HL-60 (cell line): ENCODE results near the gene TUT7.

Experiments used
- DNase-seq, 2 experiments: peaks; one replicate each; pipeline ENCODE4 v3.0.0-alpha.2; 2010 to 2020; ENCODE audit warnings: low read depth in 1 of 2, low spot score in 1 of 2
- H3K27ac ChIP-seq: fragments of 250-450 bp; sonication (Bioruptor Pico); replicated peaks from 2 replicates; pipeline ENCODE4 v1.5.1; 2020; ENCODE audit warnings: mild to moderate bottlenecking, moderate library complexity
- H3K27me3 ChIP-seq: fragments of 250-450 bp; sonication (Bioruptor Pico); 2 replicates; pipeline ENCODE4 v1.5.1; 2021; ENCODE audit warnings: mild to moderate bottlenecking, moderate library complexity; ENCODE audit not compliant: insufficient read depth, poor library complexity, severe bottlenecking
- H3K4me3 ChIP-seq: replicated peaks from 2 replicates; pipeline ENCODE4 v1.5.1; 2011; ENCODE audit warnings: mild to moderate bottlenecking, control low read depth, low read length; ENCODE audit not compliant: insufficient read depth
- GABPA ChIP-seq: IDR thresholded peaks from 2 replicates; pipeline ENCODE4 v1.6.1; 2012; ENCODE audit warnings: low read depth
- POLR2AphosphoS5 ChIP-seq: IDR thresholded peaks from 2 replicates; pipeline ENCODE4 v1.6.1; 2012; ENCODE audit warnings: low read depth
- SPI1 ChIP-seq: IDR thresholded peaks from 2 replicates; pipeline ENCODE4 v1.6.1; 2012; ENCODE audit warnings: low read depth, mild to moderate bottlenecking, borderline replicate concordance
- TF ChIP-seq, protein P1 (sequence below): IDR thresholded peaks from 2 replicates; pipeline ENCODE4 v1.6.1; 2012; ENCODE audit warnings: low read depth; ENCODE audit not compliant: insufficient replicate concordance
- TF ChIP-seq, protein P2 (sequence below): IDR thresholded peaks from one replicate; pipeline ENCODE4 v1.5.1; 2011; ENCODE audit warnings: low read length, control low read depth, inconsistent platforms; ENCODE audit not compliant: insufficient read depth

The TUT7 gene

DNA sequence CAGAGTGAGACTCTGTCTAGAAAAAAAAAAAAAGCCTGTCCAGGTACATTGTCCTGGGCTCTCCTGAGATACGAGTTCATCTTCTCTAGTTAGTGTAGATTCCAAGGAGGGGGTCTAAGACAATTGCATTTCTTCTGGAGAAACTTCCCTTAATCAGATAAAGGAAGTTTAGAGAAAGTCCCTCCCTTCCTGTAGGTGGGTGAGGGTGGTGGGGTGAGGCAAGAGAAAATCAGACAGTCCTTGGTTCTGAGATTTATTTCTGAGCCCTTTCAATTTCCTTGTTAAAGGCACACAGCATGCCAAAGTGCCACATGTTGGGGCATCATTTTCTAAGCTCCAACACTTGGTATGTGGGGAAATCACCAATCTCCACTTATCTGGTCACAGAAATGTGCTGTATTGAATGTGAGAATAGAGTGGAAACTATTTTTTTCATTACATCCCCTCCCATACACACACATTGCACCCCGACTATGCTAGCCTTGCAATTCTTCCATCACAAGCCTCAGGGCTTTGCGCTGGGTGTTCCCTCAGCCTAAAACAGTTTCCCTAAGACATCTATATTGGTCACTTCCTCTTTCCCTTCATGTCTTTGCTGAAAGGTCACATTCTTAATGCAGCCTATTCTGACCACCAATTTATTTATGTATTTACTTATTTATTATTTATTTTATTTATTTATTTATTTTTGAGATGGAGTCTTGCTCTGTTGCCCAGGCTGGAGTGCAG is 5.1 kb upstream of the TUT7 start:
- H3K27me3 ChIP-seq = no peaks in the 10 kb centered on the region
- peak in 1 of 2 experiments; percentile 21 for DNase-seq
- TF ChIP-seq SPI1 = peak; percentile 80
- TF ChIP-seq GABPA = no peak

GRCh38 chr9:86356871-86357866 is 3.0 kb upstream of the TUT7 start:
- Histone ChIP-seq H3K27me3 (no peaks in the 10 kb centered on the region), H3K4me3 (no peak overlapping the region), H3K27ac (no peak overlapping the region)
- TF ChIP-seq, protein P1, sequence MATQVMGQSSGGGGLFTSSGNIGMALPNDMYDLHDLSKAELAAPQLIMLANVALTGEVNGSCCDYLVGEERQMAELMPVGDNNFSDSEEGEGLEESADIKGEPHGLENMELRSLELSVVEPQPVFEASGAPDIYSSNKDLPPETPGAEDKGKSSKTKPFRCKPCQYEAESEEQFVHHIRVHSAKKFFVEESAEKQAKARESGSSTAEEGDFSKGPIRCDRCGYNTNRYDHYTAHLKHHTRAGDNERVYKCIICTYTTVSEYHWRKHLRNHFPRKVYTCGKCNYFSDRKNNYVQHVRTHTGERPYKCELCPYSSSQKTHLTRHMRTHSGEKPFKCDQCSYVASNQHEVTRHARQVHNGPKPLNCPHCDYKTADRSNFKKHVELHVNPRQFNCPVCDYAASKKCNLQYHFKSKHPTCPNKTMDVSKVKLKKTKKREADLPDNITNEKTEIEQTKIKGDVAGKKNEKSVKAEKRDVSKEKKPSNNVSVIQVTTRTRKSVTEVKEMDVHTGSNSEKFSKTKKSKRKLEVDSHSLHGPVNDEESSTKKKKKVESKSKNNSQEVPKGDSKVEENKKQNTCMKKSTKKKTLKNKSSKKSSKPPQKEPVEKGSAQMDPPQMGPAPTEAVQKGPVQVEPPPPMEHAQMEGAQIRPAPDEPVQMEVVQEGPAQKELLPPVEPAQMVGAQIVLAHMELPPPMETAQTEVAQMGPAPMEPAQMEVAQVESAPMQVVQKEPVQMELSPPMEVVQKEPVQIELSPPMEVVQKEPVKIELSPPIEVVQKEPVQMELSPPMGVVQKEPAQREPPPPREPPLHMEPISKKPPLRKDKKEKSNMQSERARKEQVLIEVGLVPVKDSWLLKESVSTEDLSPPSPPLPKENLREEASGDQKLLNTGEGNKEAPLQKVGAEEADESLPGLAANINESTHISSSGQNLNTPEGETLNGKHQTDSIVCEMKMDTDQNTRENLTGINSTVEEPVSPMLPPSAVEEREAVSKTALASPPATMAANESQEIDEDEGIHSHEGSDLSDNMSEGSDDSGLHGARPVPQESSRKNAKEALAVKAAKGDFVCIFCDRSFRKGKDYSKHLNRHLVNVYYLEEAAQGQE = no peak
- TF ChIP-seq, protein P2, sequence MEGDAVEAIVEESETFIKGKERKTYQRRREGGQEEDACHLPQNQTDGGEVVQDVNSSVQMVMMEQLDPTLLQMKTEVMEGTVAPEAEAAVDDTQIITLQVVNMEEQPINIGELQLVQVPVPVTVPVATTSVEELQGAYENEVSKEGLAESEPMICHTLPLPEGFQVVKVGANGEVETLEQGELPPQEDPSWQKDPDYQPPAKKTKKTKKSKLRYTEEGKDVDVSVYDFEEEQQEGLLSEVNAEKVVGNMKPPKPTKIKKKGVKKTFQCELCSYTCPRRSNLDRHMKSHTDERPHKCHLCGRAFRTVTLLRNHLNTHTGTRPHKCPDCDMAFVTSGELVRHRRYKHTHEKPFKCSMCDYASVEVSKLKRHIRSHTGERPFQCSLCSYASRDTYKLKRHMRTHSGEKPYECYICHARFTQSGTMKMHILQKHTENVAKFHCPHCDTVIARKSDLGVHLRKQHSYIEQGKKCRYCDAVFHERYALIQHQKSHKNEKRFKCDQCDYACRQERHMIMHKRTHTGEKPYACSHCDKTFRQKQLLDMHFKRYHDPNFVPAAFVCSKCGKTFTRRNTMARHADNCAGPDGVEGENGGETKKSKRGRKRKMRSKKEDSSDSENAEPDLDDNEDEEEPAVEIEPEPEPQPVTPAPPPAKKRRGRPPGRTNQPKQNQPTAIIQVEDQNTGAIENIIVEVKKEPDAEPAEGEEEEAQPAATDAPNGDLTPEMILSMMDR = no peak
- TF ChIP-seq POLR2AphosphoS5 = no peak
- no peak for DNase-seq

More for the DNA sequence above, 5.1 kb upstream of the TUT7 start:
- Histone ChIP-seq H3K27ac (no peak overlapping the region), H3K4me3 (no peak overlapping the region)

DNA sequence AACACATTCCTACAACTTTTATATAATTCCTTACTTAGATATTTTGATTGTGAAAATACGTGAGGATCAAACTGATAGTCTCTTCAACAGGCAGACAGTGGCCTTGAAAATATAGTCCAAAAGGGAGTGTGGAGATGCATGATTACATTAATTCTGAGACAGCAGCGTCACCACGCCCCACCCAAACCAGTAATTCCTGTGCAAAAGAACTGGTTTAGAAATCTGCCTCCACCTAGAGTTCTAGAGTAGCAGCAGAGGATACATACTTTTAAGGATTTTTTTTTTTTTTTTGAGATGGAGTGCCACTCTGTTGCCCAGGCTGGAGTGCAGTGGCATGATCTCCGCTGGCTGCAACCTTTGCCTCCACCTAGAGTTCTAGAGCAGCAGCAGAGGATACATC is 1.6 kb upstream of the TUT7 start:
- H3K27ac ChIP-seq = no peak overlapping the region
- H3K4me3 ChIP-seq = no peak overlapping the region
- TF ChIP-seq POLR2AphosphoS5 (no peak), GABPA (no peak), SPI1 (no peak)
- TF ChIP-seq, protein P2 = no peak
- TF ChIP-seq, protein P1 = no peak
- no peaks in the 10 kb centered on the region for H3K27me3 ChIP-seq
- DNase-seq = no peak

DNA sequence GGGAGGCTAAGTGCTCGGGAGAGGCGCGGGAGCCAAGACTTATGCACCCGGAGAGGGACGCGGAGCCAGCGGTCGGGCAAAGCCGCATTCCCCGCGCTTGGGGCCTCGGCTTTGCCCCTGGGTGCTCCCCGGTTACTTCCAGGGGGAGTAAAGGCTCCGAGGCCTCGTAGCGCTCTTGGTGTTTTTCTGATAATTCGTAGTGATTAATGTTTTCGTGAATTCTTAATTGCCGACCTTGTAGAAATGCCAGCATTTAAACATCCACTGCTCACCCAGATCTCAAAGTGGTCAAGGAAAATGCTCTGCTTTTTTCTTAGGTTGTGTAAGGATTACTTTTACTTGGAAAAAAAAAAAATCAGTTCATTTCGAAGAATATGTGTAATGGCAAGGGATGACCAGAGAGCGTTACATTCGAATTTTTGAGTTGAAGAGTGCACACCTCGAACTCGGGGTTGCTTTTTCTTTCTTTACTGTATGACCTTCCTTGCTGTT is 654 bp upstream of the TUT7 start:
- Histone ChIP-seq H3K27ac (peak overlapping the region; percentile 45), H3K4me3 (peak overlapping the region; percentile 90), H3K27me3 (no peaks in the 10 kb centered on the region)
- TF ChIP-seq, protein P2 = no peak
- TF ChIP-seq SPI1 (no peak), POLR2AphosphoS5 (no peak), GABPA (no peak)
- TF ChIP-seq, protein P1 = peak; percentile 6
- no peak for DNase-seq
